HG03280 (cell line): ENCODE results near the gene DDX1.

Source experiments
- ATAC-seq: cut with Tn5 transposase; IDR thresholded peaks from one replicate; pipeline ENCODE4 v1.9.1; 2021; ENCODE audit warnings: mild to moderate bottlenecking, moderate library complexity; ENCODE audit not compliant: unreplicated experiment

DDX1 gene

DNA sequence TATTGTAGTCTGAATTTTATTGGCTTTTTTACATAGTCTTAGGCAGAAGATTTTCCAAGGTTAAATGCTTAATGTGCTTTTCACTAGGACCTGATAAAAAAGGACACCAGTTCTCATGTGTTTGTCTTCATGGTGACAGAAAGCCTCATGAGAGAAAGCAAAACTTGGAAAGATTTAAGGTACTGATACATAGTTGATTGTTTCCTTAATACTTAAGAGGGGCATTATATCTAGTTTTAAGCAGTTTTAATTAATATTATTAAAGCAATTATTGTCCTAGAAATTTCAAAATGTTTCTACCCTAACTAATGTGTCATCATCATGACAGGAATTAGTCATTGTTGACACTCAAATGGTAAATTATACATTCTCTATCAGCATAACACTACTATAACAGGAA is 35.3 kb downstream of the DDX1 start:
- no peak for ATAC-seq

DNA sequence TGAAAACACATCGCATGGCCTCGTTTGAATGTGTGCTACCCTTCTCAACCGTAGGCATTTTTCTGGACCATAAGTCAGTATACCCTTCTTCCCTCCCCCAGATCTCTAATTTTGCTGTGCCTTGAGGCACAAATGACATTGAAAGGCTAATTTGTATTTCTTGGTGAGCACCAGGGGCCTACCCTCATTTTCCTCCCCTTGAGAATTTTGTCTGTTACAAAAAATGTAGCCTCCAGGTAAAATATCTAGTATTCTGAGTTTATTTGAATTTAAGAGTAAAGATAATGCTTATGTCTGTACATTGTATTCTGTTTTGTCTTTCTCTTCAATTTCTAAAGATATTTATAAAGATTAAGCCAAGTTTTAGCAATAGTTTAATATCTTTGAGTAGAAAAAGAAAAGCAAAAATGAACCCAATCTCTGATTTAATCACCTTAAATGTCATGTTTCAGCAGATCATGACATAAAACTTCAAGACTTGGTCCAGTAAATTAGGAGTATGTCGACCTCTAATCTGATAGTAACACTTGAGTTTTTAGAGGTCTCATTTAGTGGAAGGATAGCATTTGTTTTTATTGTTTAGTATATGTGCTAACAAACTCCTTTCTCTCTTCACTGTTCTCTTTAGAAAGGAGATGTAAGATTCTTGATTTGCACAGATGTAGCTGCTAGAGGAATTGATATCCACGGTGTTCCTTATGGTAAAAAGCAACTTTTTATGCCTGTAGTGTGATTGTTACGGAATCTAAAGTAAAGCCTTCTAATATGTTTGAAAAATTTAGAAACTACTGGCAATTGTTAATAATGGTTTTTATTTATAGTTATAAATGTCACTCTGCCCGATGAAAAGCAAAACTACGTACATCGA is 36.4 kb downstream of the DDX1 start:
- ATAC-seq, result no peak

GRCh38 chr2:15628899-15629855 is 37.5 kb downstream of the DDX1 start:
- no peak for ATAC-seq

DNA sequence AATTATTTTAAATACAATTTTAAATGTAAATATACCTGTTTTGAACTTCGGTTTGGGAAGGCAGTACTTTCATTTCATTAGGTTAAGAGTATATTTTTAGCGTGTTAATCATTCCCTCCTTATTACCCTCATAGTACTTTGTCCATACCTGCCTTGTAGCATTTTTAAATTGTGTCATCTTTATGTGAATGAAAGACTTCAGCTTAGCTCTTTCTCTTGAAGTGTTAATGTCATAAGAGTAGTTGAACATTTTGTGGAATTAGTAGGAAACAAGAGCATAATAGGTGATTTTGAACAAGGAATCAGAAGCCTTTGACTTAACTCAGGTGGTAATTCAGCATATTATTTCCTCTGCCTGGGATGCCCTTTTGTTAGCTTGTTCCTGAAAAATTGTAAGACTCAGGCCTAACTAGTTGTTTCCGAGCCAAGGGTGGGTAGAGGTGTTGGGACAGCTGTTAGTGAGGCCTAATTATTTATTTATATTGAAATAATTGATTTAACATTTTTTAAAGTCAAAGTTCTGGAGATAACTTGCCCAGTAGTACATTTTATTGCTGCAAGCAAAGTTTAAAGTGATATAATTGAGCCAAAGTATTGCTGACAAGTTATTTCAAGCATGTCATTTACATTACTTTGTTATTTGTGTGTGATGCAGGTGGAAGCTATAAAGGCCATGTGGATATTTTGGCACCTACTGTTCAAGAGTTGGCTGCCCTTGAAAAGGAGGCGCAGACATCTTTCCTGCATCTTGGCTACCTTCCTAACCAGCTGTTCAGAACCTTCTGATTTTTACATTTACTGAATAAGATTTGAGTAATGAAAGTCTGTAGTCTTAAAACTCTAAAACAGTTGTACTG is 38.7 kb downstream of the DDX1 start:
- ATAC-seq, result no peak

- no peak for ATAC-seq
These were observed 39.5 kb downstream of the DDX1 start for GRCh38 chr2:15630978-15631719.

- no peak for ATAC-seq
These were observed 40.2 kb downstream of the DDX1 start for GRCh38 chr2:15631883-15632282.

DNA sequence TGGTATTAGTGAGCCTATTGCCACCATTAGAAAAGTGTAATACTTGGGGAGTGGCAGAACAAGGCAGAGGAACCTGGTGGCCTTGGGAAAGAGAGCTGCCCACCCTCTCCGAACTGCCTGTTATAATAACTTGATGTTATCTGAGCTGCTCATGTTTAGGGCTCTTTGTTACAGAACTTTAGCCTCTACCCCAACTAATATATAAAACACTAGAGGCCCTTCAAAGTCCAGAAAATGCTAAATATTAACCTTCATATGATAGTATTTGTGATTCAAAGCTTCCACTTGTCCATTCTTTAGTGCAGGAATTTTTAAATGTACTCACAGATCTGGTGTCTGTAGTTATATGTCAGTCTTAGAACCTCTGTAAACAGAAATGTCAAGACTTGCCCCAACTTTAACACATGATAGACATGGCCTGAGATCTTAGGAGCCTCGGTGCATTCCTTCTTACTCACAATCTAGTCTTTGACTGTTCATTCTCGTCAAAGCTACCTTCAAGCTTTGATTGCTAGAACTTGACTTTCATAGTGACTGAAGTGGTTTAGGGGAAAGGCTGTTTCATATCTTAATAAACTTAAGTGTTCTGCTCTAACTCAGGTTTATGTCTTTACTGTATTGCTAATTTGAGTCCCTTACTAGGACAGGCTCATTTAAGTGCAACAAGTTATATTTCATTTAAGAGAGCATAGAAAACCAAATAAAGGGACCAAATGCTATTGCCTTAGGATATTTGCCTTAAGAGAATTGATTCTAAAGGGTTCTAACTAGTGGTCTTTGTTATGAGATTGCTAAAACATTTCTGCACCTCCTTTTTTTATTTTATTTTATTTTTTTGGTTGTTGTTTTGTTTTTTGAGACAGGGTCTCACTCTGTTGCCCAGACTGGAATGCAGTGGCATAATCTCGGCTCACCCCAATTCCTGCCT is 41.6 kb downstream of the DDX1 start:
- no peak for ATAC-seq

- no peak for ATAC-seq
These were observed 42.3 kb downstream of the DDX1 start for GRCh38 chr2:15633971-15634346.

- ATAC-seq, result no peak
These were observed 43.3 kb downstream of the DDX1 start for GRCh38 chr2:15634846-15635490.

- ATAC-seq, result peak; percentile 78
These were observed 45.5 kb downstream of the DDX1 start for GRCh38 chr2:15636972-15637785.

- no peak for ATAC-seq
These were observed 47.1 kb downstream of the DDX1 start for GRCh38 chr2:15638720-15639119.

GRCh38 chr2:15639323-15640251 is 47.9 kb downstream of the DDX1 start:
- no peak for ATAC-seq

DNA sequence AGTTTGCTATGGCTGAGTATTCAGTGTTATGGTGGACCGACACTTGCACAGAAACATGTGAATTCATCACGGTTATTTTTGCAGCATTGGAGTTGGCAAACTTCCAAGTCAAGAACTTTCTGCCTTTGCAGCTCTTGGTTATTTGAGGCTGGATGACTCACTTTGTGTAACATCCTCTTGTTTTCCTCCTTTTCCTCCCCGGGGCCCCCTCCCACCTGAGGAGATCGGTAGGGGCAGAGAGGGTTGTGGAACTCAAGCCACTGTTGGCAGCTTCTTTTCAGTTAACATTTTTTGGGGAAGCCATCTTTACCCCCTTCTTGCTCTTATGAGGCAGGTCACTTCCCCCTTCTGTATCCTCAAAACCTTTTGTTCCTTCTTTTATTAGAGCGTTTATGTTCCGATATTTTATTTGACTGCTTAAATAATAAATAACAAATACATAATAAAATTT is 48.6 kb downstream of the DDX1 start:
- ATAC-seq, result no peak

GRCh38 chr2:15640784-15641183 is 49.1 kb downstream of the DDX1 start:
- no peak for ATAC-seq

- ATAC-seq, result no peak
These were observed 49.9 kb downstream of the DDX1 start for GRCh38 chr2:15641530-15641982.

- no peak for ATAC-seq
These were observed 50.5 kb downstream of the DDX1 start for GRCh38 chr2:15642011-15642814.
